ENCODE measurements around the gene CHPT1.
A peak's percentile ranks its signal among the peaks of the same experiment; 100 is the strongest.
"Not testable (repeated sequence)": the region's sequence is repeated elsewhere in the genome, so short reads cannot be mapped to it uniquely, and the experiment has no call there.

CHPT1 gene

DNA sequence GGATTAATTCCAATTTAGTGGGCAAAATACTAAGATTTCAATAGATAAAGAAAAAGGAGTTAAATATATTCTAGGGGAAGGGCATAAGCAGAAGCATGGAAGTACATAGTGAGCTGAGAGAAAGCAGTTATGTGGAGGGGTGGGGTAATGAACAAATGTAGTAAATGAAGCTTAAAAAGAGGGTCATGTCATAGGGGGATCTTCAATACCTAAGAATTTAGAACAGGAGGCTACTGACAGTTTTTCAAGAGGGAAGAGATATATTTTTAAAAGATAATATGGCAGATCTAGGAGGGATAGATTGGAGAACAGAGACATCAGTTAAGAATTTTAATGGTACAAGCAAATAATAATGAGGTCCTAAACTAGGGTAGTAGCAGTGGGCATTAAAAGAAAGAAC is 32.4 kb downstream of the CHPT1 start:
- no peak for DNase-seq

GRCh38 chr12:101732318-101732717 is 34.9 kb downstream of the CHPT1 start:
- DNase-seq = no peak

- DNase-seq = no peak
These were observed 35.7 kb downstream of the CHPT1 start for GRCh38 chr12:101733166-101733565.

- not testable (repeated sequence) for DNase-seq
These were observed 37.0 kb downstream of the CHPT1 start for GRCh38 chr12:101734482-101734881.

GRCh38 chr12:101737476-101737875 is 40.0 kb downstream of the CHPT1 start:
- no peak for DNase-seq

GRCh38 chr12:101738920-101739665 is 41.7 kb downstream of the CHPT1 start, which contains the start of gene SYCP3:
SYCP3 (minus strand) TSS chr12:101739462; CDS start chr12:101737935, 1,527 bp downstream.
- no peak for DNase-seq

- DNase-seq = no peak
These were observed 43.1 kb downstream of the CHPT1 start for GRCh38 chr12:101740566-101740965.

DNA sequence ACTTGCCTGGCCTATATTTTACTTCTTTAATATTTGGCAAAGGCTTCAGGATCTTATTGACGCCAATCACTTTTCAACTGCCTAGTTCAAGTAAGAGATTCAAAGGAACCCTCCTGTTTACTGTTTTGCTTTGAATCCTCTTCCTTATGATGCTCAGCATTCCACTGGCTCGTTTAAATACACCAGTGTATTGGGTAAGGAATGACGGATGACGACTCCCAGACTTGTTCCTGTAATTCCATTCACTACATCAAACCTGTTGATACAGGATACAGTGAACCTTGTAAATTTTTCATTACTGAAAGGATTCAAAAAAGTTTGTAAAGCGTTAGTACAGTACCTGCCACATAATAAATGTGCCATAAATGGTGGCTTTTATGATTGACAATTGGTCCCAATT is 43.5 kb downstream of the CHPT1 start:
- no peak for DNase-seq

GRCh38 chr12:101743242-101743641 is 45.8 kb downstream of the CHPT1 start:
- no peak for DNase-seq

GRCh38 chr12:101743724-101744472 is 46.5 kb downstream of the CHPT1 start:
- DNase-seq = no peak

DNA sequence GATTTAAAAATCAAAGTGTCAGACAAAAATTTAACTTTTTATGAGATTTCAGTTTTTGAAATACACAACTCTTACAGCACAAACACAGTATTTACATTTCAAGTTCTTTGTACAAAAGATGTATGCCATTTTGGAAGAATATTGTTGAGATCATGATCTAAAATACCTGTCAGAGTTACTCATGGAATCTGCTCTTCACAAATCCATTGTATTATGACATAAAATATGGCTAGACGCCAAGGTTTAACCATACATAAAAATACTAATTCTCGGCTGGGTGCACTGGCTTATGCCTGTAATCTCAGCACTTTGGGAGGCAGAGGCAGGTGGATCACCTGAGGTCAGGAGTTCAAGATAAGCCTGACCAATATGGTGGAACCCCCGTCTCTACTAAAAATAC is 48.0 kb downstream of the CHPT1 start:
- no peak for DNase-seq

- DNase-seq = no peak
These were observed 48.8 kb downstream of the CHPT1 start for GRCh38 chr12:101746196-101746595.

- DNase-seq = no peak
These were observed 49.2 kb downstream of the CHPT1 start for GRCh38 chr12:101746661-101747060.

- no peak for DNase-seq
These were observed 50.3 kb downstream of the CHPT1 start for GRCh38 chr12:101747697-101748096.

DNA sequence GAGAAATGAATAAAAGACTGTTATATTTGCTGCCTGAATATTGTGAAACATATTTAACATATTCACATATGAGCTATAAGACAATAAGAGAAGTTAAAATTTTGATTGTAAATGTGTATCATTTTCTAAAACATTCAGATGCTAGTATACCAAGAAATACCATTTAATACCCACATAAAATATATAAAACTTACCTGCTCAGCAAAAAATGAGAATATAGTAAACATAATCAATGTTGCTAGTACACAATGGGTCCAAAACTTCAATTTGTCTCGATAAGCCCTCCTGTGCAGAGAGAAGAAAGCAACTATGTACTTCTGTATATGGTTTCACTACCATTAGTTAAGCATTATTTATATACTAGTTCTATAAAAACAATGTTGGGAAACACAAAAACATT is 51.5 kb downstream of the CHPT1 start:
- DNase-seq = no peak

DNA sequence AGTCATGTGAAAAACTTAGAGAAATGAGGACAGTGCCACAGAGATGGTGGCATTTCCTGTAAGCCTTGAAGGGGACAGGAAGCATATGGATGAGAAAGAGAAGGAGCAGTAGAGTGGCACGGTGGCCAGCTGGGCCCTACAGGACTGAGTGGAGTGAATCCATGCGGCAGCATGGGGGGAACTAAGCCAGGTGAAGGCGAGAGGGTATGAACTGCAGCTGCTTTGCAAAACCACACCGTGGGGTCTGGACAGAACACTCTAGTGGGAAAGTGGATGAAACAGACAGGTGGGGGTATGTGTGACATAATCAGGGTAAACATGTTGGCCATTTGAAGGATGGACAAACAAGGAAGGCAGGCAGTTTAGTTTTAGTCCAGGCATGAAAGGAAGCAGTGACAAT is 52.2 kb downstream of the CHPT1 start:
- DNase-seq = no peak

DNA sequence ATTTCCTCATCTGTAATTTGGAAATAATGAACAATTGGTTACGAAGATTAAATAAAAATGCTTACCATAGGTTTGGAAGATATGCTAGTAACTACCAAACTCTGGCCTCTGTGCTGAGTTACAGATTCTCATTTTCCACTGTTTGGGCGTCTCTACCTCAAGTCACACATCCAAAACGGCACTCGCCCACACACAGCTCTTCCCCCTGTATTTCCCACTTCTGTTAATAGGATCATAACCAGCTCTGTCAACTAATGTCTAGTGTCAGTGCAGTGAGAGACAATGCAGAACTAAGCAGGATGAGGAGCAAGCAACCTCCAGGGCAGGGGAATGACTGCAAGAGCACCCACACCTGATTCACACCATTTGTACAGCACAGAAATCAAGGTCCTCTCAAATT is 52.7 kb downstream of the CHPT1 start:
- no peak for DNase-seq

GRCh38 chr12:101759396-101760047 is 62.1 kb downstream of the CHPT1 start:
- peak in 1 of 5 donors; percentile 19 for DNase-seq

- DNase-seq = no peak
These were observed 63.9 kb downstream of the CHPT1 start for GRCh38 chr12:101761350-101761749.

DNA sequence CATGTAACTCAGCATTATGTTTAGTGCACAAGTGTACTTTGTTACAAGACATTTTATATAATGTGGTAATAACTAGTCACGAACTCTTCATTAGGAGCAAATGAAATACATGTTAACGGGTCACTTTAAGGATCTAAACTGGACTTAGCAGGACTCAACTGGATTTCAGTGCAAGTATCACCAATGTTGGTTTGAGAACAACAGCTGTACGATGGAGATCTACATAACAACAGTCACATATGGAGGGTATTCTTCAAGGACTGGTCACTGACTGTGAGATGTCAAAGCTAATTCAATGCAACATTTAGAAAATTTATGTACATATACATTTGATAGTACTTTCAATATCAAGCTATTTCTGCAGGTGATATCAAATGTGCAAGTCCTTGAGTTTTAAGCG is 64.3 kb downstream of the CHPT1 start:
- DNase-seq = no peak

DNA sequence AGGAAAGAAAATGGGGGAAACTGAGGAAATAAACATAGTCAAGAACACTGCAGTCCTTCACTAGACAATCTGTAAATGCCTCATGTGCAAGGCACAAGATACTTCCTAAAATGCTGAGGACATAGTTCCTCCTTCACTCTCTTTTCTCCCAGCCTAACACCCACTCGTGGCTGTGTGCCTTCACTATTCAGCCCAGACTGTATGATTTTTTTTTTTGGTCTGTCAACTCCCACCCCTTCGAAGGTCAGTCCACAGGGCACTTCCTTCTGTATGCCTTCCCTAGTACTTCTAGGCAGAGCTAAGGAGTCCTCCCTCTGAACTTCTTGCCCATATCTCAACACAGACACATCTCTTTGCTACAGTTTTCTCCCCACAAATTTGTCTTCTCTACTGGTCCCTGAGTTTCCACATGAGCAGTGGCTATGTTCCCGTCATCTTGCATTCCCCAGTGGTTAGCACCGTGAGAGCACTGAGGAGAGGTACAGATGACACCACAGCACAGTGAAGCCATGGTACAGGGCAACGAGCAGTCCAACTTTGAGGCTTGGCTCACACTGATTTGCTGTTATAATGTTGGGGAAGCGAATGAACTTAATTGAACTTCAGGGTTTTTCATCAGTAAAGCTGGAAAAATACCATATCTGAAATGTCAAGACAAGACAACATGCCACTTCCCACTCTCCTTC is 65.9 kb downstream of the CHPT1 start:
- no peak for DNase-seq

GRCh38 chr12:101764051-101764792 is 66.8 kb downstream of the CHPT1 start:
- no peak for DNase-seq
